Mammary epithelial cell (primary cell): ENCODE data around the gene NME7.

Source experiments
- EZH2 ChIP-seq: IDR thresholded peaks from 2 replicates; pipeline ENCODE4 v1.6.1; 2012; ENCODE audit warnings: low read length, inconsistent platforms, borderline replicate concordance
- TF ChIP-seq, protein P1 (sequence below), 2 donors: IDR thresholded peaks in 1 of 2; conservative IDR thresholded peaks in 1 of 2; 2 replicates each; pipeline ENCODE4 v1.5.1; 2011 to 2012; ENCODE audit warnings: inconsistent platforms in 2 of 2, low read length in 2 of 2, mild to moderate bottlenecking in 2 of 2, control low read depth in 1 of 2, low read depth in 1 of 2; ENCODE audit not compliant: insufficient read depth in 1 of 2; ENCODE audit errors: extremely low read depth in 1 of 2

DNA sequence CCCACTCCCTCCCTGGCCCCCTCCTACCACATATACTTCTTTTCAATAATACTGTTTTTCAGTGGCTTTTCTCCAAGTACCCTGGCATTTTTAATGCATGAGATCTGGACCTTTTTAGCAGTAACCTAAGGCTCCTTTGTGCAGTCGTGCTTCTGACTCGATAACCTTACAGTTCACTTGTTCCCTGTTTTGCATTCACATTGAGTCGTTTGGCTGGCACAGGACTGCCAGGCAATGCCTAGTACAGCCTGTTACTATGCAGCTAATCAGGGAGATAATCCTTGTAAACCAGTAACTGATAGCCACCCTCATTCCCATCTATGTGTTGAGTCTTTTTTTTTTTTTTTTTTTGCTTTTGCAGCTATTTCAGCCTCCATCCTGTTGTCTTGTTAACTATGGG lies 257.4 kb downstream of the NME7 start:
- TF ChIP-seq, protein P1, sequence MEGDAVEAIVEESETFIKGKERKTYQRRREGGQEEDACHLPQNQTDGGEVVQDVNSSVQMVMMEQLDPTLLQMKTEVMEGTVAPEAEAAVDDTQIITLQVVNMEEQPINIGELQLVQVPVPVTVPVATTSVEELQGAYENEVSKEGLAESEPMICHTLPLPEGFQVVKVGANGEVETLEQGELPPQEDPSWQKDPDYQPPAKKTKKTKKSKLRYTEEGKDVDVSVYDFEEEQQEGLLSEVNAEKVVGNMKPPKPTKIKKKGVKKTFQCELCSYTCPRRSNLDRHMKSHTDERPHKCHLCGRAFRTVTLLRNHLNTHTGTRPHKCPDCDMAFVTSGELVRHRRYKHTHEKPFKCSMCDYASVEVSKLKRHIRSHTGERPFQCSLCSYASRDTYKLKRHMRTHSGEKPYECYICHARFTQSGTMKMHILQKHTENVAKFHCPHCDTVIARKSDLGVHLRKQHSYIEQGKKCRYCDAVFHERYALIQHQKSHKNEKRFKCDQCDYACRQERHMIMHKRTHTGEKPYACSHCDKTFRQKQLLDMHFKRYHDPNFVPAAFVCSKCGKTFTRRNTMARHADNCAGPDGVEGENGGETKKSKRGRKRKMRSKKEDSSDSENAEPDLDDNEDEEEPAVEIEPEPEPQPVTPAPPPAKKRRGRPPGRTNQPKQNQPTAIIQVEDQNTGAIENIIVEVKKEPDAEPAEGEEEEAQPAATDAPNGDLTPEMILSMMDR (conservative IDR thresholded peaks at IDR 0.05 in 1 of 2, IDR thresholded peaks at IDR 0.05 in 1 of 2; ENCODE audit: extremely low read depth in 1 of 2, insufficient read depth in 1 of 2, low read depth in 1 of 2, low read length in 2 of 2): no peak
- TF ChIP-seq EZH2: no peak
